Gastroesophageal sphincter (tissue), 4 donors: ENCODE data around the gene COL25A1. TPM values are rescaled to one million over a fixed set of nuclear protein-coding genes. Genes with fewer than 3 reads are reported as not detected.

Experiments used
- ATAC-seq: fragments of 150-250 bp; one replicate; pipeline ENCODE4 v1.9.1; 2016; ENCODE audit warnings: mild to moderate bottlenecking, moderate library complexity
- H3K27ac ChIP-seq, 4 donors: fragments of 200-600 bp; sonication (generic) in 3 of 4; 1 replicate in 3 of 4; 2 replicates in 1 of 4; pipeline ENCODE4 v1.5.1; 2016 to 2019
- H3K27me3 ChIP-seq: fragments of 200-600 bp; sonication (generic); one replicate; pipeline ENCODE4 v1.5.1; 2019
- H3K36me3 ChIP-seq, 2 donors: fragments of 200-600 bp; sonication (generic); one replicate each; pipeline ENCODE4 v1.5.1; 2019; ENCODE audit warnings: control low read depth in 1 of 2
- H3K4me1 ChIP-seq, 3 donors: fragments of 200-600 bp; sonication (generic); 1 replicate in 2 of 3; 2 replicates in 1 of 3; pipeline ENCODE4 v1.5.1; 2016 to 2019; ENCODE audit warnings: control low read depth in 2 of 3
- H3K4me3 ChIP-seq, 2 donors: fragments of 200-600 bp; sonication (generic); one replicate each; pipeline ENCODE4 v1.5.1; 2019; ENCODE audit warnings: mild to moderate bottlenecking in 1 of 2, moderate library complexity in 1 of 2
- H3K9me3 ChIP-seq, 3 donors: fragments of 200-600 bp; sonication (generic); one replicate each; pipeline ENCODE4 v1.5.1; 2017 to 2019; ENCODE audit warnings: control low read depth in 2 of 3
- EP300 ChIP-seq: sonication (generic); formaldehyde crosslinking; IDR thresholded peaks from one replicate; pipeline ENCODE4 v1.6.1; 2017; ENCODE audit warnings: antibody characterized with exemption, mild to moderate bottlenecking
- POLR2A ChIP-seq, 2 donors: fragments of 450-650 bp; IDR thresholded peaks; one replicate each; pipeline ENCODE4 v1.6.1; 2017; ENCODE audit warnings: antibody characterized with exemption in 2 of 2, mild to moderate bottlenecking in 2 of 2, moderate library complexity in 1 of 2
- POLR2AphosphoS5 ChIP-seq: sonication (generic); formaldehyde crosslinking; IDR thresholded peaks from one replicate; pipeline ENCODE4 v1.6.1; 2017; ENCODE audit warnings: antibody characterized with exemption
- WGBS, 2 donors: methylation state at CpG; one replicate each; pipeline ENCODE4 v1.1.5; 2018; ENCODE audit warnings: low coverage in 1 of 2; 5-methylcytosine and 5-hydroxymethylcytosine counted together
- total RNA-seq, 4 donors: library from RNA; depleted of rRNA; stranded (reverse); fragments of >200 nt; gene quantifications; one replicate each; pipeline ENCODE4 v1.1.0, GENCODE V29; 2016
- TF ChIP-seq, protein P1 (sequence below), 4 experiments: fragments of 200-600 bp in 2 of 4; fragments of 450-650 bp in 2 of 4; sonication (generic) in 1 of 4; IDR thresholded peaks; one replicate each; pipeline ENCODE4 v1.5.1; 2017 to 2019; ENCODE audit warnings: antibody characterized with exemption in 4 of 4, mild to moderate bottlenecking in 2 of 4, moderate library complexity in 2 of 4

COL25A1 gene
- total RNA-seq, 4 donors from 2014 or later: 0.40 to 1.8 (median 1.0) TPM

DNA sequence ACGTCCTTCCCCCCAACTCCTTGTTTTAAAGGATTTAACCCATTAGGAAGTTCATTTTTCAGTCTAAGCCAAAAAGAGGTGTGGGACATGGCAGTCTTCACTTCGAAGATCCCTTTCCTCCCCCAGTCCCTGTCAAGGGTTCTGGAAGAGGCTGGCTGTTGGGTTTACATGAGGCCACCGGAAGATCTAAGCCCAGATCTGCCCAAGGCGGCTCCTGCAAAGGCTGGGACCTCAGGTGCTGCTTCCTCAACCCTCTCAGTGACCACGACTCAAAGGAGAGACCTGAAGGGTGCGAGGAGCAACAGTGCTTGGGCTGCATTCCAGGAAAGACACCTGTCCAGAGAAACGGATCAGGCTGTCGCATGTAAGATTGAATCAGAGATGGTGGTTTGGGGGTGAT is 516.1 kb downstream of the COL25A1 start:
- TF ChIP-seq POLR2AphosphoS5 (no peak), EP300 (no peak), POLR2A (IDR thresholded peaks at IDR 0.05) (no peak)
- TF ChIP-seq, protein P1, sequence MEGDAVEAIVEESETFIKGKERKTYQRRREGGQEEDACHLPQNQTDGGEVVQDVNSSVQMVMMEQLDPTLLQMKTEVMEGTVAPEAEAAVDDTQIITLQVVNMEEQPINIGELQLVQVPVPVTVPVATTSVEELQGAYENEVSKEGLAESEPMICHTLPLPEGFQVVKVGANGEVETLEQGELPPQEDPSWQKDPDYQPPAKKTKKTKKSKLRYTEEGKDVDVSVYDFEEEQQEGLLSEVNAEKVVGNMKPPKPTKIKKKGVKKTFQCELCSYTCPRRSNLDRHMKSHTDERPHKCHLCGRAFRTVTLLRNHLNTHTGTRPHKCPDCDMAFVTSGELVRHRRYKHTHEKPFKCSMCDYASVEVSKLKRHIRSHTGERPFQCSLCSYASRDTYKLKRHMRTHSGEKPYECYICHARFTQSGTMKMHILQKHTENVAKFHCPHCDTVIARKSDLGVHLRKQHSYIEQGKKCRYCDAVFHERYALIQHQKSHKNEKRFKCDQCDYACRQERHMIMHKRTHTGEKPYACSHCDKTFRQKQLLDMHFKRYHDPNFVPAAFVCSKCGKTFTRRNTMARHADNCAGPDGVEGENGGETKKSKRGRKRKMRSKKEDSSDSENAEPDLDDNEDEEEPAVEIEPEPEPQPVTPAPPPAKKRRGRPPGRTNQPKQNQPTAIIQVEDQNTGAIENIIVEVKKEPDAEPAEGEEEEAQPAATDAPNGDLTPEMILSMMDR (IDR thresholded peaks at IDR 0.05): no peak
- Histone ChIP-seq H3K4me1 (no peaks in the 10 kb centered on the region), H3K27me3 (no peaks in the 10 kb centered on the region), H3K4me3 (no peak overlapping the region), H3K9me3 (no peaks in the 10 kb centered on the region), H3K36me3 (no peaks in the 10 kb centered on the region), H3K27ac (no peak overlapping the region)
- no peak for ATAC-seq
- 69 to 84% methylated on average over 3 to 4 of the region's 8 CpGs for WGBS, 2 donors

DNA sequence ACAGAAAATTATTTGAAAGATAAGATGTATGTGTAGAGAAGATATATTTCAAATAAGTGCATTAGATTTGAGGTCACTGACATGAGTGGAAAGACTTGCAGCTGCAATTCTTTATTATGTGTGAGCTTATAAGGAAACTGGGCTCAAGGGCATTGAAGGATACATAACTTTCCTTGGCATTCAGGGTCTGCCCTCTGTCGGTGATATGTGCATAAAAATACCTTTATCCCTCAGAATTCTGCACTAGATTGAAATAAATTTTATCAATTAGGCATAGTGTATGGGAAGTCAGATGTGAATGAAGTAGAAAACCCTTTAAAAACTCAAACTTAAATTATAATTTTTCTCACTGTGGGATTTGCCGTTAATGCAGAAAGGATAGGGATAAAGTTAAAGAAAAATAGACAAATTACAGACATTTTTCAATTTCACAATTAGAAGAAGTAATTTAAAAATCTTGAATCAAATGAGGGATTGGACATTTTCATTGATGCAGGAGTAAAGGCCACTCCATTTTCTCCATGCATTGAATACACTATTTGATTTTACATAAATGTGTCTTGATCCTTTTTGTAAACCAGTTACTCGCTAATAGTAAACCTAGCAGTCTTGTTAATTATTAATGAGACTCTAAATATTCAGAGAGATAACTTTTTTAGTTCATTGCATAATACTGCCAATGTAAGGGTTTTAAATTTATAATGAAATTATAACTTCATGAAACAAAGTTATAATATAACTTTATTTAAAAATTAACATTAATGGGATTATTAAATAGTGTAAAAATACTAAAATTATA is 518.6 kb downstream of the COL25A1 start:
- no peaks in the 10 kb centered on the region for H3K9me3 ChIP-seq
- TF ChIP-seq POLR2AphosphoS5 (no peak), POLR2A (IDR thresholded peaks at IDR 0.05) (no peak), EP300 (no peak)
- TF ChIP-seq, protein P1 (IDR thresholded peaks at IDR 0.05): no peak
- no peak overlapping the region for H3K4me3 ChIP-seq
- ATAC-seq: no peak
- H3K4me1 ChIP-seq: no peaks in the 10 kb centered on the region
- no peaks in the 10 kb centered on the region for H3K27me3 ChIP-seq
- no peaks in the 10 kb centered on the region for H3K36me3 ChIP-seq
- 49 to 70% methylated on average over 3 of the region's 3 CpGs for WGBS, 2 donors
- H3K27ac ChIP-seq: no peak overlapping the region

DNA sequence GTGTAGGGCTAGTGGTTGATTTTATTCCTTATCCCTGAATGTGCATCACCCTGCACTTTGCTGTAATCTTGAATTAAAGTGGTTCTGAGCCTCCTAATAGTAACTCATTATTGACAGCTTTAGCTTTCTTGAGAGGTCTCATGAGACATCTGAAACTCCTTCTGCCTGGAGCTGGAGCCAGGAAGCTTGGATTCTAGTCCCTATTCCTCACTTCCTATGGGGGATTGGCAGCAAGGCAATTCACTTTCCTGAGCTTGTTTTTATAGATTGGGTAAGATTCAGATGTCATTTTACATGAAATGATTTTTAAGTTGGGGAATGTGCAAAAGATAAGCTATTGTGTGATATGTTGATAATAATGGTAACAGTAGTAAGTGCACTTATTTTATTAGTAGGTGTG is 522.5 kb downstream of the COL25A1 start:
- H3K4me1 ChIP-seq: peaks cover 0 to 4% (median 0%) of the 10 kb centered on the region in 3 donors
- no peak overlapping the region for H3K4me3 ChIP-seq
- H3K36me3 ChIP-seq: no peaks in the 10 kb centered on the region
- no peak for ATAC-seq
- no peak overlapping the region for H3K27ac ChIP-seq
- H3K27me3 ChIP-seq: no peaks in the 10 kb centered on the region
- TF ChIP-seq POLR2A (IDR thresholded peaks at IDR 0.05) (no peak), EP300 (no peak), POLR2AphosphoS5 (no peak)
- TF ChIP-seq, protein P1 (IDR thresholded peaks at IDR 0.05): no peak
- H3K9me3 ChIP-seq: no peaks in the 10 kb centered on the region

DNA sequence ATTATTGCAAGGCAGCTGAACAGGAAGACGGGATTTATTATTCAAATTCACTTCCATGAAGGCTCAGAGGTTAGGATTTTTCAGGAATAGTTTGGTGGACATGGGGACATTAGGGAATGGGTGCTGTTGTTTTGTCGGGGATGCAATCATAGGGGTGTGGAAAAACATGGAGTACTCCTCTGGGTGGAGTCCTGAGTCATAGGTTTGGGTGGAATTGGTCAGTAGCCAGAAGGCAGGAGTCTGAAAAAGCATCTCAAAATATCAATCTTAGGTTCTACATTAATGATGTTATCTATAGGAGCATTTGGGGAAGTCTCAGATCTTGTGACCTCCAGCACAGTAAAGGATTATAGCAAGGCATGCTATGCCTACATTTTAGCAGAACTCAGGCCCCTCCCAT is 525.1 kb downstream of the COL25A1 start:
- no peak overlapping the region for H3K27ac ChIP-seq
- TF ChIP-seq POLR2A (IDR thresholded peaks at IDR 0.05) (no peak), POLR2AphosphoS5 (no peak), EP300 (no peak)
- TF ChIP-seq, protein P1 (IDR thresholded peaks at IDR 0.05): no peak
- no peak for ATAC-seq
- 83 to 91% methylated on average over 2 of the region's 2 CpGs for WGBS, 2 donors
- peaks cover 0 to 4% (median 0%) of the 10 kb centered on the region in 3 donors for H3K4me1 ChIP-seq
- H3K27me3 ChIP-seq: no peaks in the 10 kb centered on the region
- H3K9me3 ChIP-seq: no peaks in the 10 kb centered on the region
- no peaks in the 10 kb centered on the region for H3K36me3 ChIP-seq
- H3K4me3 ChIP-seq: no peak overlapping the region

DNA sequence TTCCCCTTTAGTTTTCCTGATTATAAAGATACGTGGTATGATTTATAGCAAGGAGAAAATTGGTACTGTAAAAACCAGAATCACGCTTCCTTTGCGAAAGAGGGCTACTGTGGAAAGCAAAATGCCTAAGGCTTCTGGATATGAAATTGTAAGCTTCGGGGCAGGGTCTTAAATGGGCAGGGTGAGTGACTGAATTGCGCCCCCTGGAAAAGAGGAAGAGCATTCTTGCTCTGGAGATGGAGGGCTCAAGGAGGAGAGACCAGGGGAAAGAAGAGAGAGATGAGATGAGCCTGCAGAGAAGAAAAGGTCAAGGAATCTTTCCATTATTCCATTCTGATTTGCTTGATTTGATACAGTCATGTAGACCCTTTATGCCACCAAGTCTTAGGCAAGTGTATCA is 526.5 kb downstream of the COL25A1 start:
- H3K4me3 ChIP-seq: no peak overlapping the region
- no peaks in the 10 kb centered on the region for H3K9me3 ChIP-seq
- H3K27me3 ChIP-seq: no peaks in the 10 kb centered on the region
- 71 to 75% methylated on average over 1 to 5 of the region's 5 CpGs for WGBS, 2 donors
- peaks cover 0 to 4% (median 0%) of the 10 kb centered on the region in 3 donors for H3K4me1 ChIP-seq
- no peak overlapping the region for H3K27ac ChIP-seq
- H3K36me3 ChIP-seq: no peaks in the 10 kb centered on the region
- no peak for ATAC-seq
- TF ChIP-seq, protein P1 (IDR thresholded peaks at IDR 0.05): no peak
- no peak for TF ChIP-seq POLR2A (IDR thresholded peaks at IDR 0.05)
- no peak for TF ChIP-seq POLR2AphosphoS5
- TF ChIP-seq EP300: no peak
